NCI-H748 (cell line): ENCODE results near the gene EDEM3.
"Not testable (repeated sequence)": the region's sequence is repeated elsewhere in the genome, so short reads cannot be mapped to it uniquely, and the experiment has no call there.

Experiments used
- DNase-seq: peaks from one replicate; lab custom pipeline; 2025; ENCODE audit not compliant: unreplicated experiment; lab: John Stamatoyannopoulos, UW

EDEM3 gene

GRCh38 chr1:184754476-184755225 is at the start of gene EDEM3:
TSS of gene EDEM3 (minus strand) at chr1:184754858. CDS start at chr1:184754646, 212 bp downstream.
- peak; percentile 98 for DNase-seq

GRCh38 chr1:184804220-184804619 is 49.6 kb upstream of the EDEM3 start:
- no peak for DNase-seq

GRCh38 chr1:184803180-184803492 is 48.5 kb upstream of the EDEM3 start:
- DNase-seq = no peak

GRCh38 chr1:184802354-184803179 is 47.9 kb upstream of the EDEM3 start:
- peak; percentile 86 for DNase-seq

GRCh38 chr1:184801503-184801902 is 46.8 kb upstream of the EDEM3 start:
- no peak for DNase-seq

- no peak for DNase-seq
Measured at GRCh38 chr1:184800876-184801275, 46.2 kb upstream of the EDEM3 start.

GRCh38 chr1:184793967-184794366 is 39.3 kb upstream of the EDEM3 start:
- DNase-seq = no peak

GRCh38 chr1:184792450-184792969 is 37.9 kb upstream of the EDEM3 start:
- DNase-seq = no peak

GRCh38 chr1:184791550-184791900 is 36.9 kb upstream of the EDEM3 start:
- DNase-seq = no peak

- DNase-seq = peak; percentile 91
Measured at GRCh38 chr1:184790642-184791549, 36.2 kb upstream of the EDEM3 start.

GRCh38 chr1:184789884-184790283 is 35.2 kb upstream of the EDEM3 start:
- DNase-seq = peak; percentile 34

GRCh38 chr1:184788970-184789369 is 34.3 kb upstream of the EDEM3 start:
- DNase-seq = no peak

GRCh38 chr1:184785529-184785928 is 30.9 kb upstream of the EDEM3 start:
- no peak for DNase-seq

GRCh38 chr1:184783723-184784122 is 29.1 kb upstream of the EDEM3 start:
- DNase-seq = not testable (repeated sequence)

GRCh38 chr1:184781941-184782340 is 27.3 kb upstream of the EDEM3 start:
- no peak for DNase-seq

- DNase-seq = no peak
Measured at GRCh38 chr1:184775885-184776284, 21.2 kb upstream of the EDEM3 start.

GRCh38 chr1:184775329-184775728 is 20.7 kb upstream of the EDEM3 start:
- DNase-seq = no peak

- no peak for DNase-seq
Measured at GRCh38 chr1:184773762-184774320, 19.2 kb upstream of the EDEM3 start.

- DNase-seq = peak; percentile 75
Measured at GRCh38 chr1:184771190-184771691, 16.6 kb upstream of the EDEM3 start.

GRCh38 chr1:184770181-184770979 is 15.7 kb upstream of the EDEM3 start:
- DNase-seq = peak; percentile 34
